HG02571 (cell line): Measurements from ENCODE around the gene PSD2.

ENCODE experiments used
- ATAC-seq: cut with Tn5 transposase; IDR thresholded peaks from one replicate; pipeline ENCODE4 v1.9.1; 2021; ENCODE audit warnings: mild to moderate bottlenecking, moderate library complexity; ENCODE audit not compliant: unreplicated experiment

PSD2 gene

DNA sequence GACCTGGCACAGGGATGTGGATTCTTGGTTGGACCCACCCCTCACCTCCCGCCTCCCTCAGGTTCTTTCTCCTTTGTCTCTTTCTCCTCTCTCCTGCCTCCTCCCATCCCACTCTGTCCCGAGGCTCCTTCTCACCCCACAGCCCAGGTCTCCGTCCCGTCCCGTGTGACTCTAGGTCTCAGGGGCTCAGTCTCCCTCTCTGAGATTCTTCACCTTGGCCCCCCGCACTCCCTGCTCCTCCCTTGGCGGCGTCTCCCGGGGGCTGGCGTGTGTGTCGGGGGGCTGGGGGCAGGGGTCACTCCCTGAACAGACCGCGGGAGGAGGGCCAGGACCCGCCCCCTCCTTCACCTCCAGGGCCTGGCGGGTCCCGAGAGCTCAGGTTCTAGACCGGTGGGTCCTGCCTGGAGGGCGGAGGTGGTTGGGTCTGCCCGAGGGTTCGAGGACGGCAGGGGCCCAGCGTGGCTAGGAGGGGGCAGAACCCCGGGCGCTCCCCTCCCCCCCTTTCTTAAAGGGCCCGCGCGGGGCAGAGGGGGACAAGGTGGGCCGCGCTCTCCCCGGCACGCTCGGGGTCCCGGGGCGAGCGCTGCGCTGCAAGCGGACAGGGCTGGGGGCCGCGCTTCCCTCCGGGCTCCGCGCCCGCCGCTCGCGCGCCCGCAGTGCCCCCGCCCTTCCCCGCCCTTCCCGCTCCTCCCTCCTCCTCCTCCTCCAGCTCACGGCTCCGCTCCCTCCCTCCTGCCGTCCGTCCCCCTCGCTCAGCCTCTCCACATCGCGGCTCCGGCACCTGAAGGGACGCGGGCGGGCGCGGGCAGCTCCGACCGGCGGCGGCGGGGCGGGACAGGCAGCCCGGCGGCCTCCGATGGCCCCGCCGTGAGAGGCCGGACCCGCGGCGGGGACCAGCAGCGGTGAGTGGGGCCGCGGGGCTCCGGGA, at the start of gene PSD2:
Gene PSD2 (plus strand): TSS at position 735 of the 928 bp plus-strand sequence. CDS start 13,633 bp downstream, outside the sequence.
- no peak for ATAC-seq

DNA sequence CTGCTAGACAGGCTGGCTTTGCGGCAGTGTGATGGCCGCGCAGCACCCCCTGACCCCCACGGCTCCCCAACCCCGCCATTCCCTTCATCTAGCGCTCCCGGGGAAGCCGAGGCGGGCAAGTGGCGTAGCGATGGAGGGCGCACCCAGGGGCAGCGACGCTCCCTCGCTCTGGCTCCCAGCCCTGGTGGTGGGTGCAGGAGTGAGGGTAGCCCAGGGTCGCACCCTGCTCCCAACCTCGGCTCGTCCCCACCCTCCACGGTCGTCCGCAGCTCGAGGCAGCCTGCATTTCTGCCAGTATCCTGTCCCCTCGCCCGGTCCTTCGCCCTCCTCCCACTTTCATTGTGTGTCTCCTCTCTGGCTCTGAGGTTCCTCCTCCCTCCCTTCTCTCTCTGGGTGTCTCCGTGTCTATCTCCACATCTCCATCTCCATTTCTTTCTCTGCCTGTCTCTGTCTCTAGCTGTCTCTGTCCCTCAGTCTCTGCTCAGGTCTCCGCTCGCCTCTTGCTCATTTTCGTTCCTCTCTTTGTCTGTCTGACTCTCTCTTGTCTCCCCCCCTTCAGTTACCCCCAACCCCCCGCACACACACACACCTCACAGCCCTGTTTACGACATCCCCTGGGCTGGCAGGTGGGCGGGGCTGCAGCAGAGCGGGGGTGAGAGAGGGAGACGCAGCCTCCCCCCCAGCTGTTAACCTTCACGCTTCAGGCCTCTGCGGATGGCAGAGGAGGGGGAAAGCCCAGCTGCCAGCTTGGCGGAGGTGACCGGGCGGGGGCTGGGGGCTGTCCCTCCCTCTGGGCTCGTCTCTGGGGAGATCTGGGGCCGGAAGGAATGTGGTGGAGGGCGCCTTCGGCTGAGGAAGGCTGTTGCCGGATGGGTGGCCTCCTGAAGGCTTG, 48.7 kb upstream of the PSD2 start:
- peak; percentile 41 for ATAC-seq

DNA sequence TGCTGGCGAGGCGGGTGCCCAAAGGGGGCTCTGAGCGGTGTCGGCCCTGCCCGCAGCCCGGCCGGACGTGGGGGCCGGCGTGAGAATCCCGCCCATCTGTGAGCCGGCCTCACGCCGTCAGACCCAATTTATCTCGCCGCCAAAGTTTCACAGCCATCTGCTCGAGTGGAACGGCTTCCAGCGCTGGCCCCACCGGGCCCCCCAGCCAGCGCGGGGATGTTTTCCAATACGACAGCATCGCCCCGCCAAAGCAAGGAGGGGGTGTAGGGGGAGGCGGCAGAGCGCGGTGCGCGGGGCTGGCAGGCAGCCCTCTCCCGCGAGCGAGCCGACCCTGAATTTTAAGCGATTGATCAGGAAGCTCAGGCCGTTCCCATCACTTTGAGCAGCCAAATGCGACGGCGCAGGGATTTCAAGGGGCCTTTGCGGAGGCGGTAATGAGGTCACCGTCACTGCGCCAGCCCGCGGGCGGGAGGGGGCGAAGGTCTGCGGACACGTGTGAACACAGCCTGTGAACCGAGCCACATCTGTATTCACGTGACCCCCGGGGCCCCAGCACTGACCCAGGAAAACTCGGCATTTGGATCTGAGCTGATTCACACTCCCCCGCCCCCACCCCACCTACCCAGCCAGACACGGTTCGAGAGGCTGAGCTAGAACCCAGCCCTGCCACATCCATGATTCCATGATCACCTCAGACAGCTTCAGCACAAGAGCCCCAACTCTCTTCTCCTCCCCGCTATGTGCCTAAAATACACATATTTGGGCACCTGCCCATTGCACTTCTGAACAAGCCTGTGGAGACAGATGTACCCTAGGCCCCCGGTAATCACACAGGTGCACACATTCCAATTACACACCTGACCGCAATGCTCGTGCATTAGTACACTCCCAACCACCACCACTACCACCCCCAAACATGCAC, 47.8 kb upstream of the PSD2 start:
- peak; percentile 16 for ATAC-seq

DNA sequence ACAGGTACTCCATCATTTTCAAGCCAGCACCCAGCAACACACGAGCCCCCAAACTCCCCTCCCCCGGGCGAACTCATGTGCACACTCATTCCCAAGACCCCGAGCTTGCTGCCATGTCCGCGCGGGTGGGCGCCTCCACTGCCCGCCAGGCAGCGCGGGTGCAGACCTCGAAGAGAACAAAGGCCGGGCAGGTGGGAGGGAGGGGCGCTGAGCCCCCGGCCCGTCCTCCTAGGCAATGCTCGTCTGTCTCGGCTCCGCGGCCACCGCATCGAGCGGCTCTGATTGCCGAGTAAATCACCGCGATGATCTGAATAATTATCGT, 47.1 kb upstream of the PSD2 start:
- no peak for ATAC-seq

DNA sequence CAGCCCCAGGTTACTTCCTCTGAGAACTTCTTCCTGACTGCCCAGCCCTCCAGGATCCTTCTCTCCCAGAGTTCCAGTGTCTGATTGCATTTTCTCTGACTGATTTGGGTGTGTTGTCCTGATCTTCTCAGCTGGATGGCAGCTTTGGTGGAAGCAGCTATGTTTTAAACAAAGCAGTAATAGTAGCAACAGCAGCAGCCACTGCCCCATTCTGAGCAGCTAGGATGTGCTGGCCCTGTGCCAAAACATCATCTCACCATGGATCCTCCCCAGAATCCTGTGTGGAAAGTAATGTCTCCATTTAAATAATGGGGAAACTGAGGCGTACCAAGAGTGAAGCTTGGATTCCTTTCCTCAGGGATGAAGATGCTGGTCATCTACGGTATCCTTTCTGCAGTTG, 46.4 kb upstream of the PSD2 start:
- ATAC-seq = no peak

DNA sequence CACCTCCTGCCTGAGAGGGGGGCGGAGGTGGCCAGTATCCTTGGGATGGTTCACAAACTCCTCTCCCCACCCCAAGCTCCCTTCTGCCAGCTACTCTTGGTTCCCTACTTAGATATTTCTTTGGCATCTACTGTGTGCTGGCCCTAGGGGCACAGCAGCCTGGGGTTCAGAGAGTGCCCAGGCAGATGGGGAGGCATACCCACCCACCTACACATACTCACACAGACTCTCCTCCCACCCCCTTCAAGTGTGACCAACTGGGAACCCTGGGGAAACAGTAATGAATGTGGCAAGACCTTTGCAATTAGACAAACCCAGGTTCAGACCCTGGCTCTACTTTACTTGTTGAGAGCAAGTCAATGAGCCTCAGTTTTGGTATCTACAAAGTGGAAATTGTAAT, 44.4 kb upstream of the PSD2 start:
- ATAC-seq = no peak

DNA sequence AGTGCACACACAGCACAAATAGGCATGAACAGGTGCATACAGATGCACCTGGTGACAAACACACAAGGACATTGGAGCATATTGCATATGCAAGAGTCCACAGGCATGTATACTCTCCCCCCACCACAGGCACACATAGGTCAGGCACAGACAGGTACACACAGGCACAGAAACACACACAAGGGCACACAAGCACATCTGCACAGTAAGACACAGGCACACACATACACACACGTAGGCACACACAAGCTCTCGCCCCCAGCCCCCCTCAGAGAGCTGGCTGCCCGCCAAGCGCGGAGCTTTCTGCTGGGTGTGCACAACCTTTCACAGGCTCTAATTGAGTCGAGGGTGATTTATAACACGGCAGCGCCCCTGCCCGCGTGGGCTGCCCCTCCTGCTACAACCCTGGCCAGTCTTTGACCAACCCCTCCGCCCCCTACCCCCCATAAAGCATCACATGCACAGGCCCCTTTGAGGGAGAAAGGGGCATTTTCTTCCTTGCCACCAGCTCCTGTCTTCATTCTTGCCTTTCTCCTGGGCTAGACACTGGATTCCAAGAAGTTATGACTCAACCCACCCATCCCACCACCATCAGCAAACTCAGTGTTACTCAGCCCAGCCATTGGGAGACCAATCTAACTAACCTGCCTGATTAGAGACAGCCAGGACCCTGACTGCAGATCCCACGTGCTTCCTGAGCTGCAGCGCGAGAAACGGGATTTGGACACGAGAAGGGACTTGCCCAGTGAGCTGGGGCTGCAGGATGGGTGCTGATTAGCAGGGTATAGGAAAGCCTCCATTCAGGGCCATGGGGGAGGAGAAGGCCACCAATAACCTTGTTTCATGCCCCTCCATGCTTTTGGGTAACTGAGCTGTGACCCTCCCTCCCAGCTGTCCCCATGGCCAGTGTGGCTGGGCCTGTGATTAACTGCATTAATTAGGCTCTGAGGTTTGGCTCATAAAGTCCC, 42.8 kb upstream of the PSD2 start:
- no peak for ATAC-seq

DNA sequence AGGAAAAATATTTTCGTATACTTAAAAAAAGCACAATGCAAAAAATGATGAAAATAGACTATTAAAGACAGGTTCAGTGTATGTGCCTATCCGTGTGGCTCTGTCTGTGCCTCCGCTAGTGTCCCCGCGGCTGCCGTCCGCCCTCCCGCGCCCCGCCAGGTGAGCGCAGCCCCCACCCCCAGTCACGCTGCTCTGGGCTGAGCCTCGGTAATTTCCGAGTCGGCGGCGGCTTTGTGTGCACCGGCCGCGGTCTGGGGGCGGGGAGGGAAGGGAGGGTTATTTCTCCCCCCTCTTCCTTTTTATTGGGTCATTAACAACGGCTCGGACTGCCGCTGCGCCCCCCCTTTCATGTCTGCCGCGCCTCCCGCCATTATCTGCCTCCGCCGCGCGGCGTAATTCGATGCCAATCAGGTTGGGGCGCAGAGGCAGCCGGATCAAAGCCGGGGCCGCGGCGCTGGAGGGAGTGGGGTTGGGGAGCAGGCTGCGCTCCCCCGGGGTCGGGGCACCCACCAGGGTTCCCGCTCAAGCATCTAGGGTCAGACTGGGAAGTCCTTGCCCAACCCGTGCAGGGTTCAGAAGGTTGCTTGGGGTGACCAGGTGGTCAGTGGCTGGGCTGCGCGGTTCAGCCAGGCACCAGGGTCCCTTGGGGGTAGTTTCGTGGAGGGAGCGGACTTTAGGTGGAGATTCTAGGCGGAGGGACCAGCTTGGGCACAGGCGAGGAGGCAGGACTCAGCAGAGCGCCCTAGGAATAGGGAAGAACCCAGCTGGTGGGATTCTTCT, 39.5 kb upstream of the PSD2 start:
- no peak for ATAC-seq

DNA sequence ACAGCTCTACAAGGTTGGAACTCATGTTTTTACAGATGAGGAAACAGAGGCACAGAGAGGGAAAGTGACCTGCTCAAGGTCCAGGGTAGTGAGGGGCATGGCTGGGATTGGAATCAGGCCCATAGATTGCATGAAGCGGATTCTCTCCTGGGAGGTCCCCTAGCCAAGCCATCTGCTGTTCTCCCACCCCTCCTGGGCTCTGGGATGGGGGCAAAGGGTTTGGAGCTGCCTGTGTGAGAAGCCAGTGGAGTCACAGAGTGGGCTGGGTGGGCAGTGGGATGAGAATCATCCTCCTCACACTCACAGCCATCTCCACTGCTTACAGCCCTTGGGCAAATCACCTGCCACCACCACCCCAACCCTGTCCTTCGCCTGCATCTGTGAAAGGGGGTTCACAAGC, 38.6 kb upstream of the PSD2 start:
- ATAC-seq = no peak

DNA sequence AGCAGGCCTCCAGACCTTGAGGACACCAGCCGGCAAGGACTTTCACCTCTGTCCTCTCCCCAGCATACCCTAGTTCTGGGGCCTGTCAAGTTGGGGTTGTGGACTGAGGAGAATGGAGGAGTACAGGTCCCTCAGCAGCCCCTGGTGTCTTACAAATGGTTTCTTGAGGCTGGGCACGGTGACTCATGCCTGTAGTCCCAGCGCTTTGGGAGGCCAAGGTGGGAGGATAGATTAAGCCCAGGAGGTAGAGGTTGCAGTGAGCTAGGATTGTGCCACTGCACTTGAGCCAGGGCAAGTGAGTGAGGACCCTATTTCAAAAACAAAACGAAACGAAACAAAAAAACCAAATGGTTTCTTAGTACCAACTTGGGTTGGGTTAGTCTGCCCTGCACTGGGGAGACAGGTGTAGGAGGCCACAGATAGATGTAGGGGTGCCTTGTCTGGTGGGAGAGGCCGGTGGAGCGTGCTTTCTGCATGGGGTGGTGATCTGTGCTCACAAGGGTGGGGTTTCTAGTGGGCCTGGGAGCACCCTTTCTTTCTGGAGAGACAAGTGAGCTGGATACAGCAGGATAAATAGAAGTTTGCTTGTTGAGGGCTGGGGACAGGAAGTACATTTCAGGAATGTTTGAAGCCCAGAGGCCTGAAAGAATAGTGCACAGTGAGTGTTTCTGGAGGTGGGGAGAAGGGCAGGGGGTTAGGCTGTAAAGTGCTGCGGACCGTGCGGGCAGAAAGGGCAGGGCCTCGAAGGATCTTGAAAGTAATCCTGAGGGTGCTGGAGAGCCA, 37.7 kb upstream of the PSD2 start:
- ATAC-seq = no peak

DNA sequence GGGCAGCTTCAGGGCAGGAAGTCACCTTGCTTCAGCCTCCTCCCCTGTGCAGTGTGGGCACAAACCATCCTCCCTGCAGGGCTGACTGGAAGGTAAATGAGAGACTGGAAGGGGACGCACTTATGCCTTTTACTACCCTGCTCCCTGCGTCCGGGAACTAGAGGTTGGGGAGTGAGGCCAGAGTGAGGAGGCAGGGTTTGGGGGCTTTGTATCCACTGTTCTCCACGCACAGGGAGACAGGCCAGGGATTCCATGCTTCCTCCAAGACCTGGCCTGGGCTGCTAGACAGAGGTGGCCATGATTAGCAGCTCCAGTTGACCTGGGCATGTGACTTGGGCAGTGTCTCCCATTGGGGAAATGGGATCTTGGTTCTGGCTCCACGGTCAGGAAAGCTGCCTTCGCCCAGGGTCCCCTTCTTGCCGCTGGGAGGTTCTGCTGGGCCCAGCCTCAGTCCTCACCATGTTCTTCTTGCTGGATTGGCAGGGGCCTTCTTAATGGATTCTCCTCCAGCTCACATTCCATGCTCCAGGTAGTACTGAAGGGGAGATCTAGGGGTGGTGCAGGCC, 37.0 kb upstream of the PSD2 start:
- ATAC-seq = no peak

DNA sequence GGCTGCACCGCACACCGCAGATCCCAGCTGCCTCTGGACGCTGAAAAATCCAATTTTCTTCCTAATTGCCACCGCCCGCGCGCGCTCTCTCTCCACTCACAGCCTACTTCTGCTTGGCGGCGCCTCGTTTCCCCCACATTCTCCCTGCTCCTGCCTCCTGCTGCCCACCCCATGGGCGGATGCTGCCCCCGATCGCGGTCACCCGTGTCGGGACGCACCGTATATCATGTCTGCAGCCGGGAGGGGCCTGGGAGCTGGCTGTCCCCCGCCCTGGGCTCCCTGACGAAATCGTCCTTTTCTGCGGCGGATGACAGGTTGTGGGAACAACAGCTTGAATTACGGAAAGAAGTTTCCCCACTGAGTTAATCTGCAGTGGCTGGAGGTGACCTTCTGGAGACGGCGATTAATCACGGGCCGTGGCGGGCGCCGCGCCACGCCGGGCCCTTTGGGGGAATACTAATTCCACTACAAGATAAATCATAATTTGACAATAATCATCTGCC, 36.3 kb upstream of the PSD2 start:
- no peak for ATAC-seq

DNA sequence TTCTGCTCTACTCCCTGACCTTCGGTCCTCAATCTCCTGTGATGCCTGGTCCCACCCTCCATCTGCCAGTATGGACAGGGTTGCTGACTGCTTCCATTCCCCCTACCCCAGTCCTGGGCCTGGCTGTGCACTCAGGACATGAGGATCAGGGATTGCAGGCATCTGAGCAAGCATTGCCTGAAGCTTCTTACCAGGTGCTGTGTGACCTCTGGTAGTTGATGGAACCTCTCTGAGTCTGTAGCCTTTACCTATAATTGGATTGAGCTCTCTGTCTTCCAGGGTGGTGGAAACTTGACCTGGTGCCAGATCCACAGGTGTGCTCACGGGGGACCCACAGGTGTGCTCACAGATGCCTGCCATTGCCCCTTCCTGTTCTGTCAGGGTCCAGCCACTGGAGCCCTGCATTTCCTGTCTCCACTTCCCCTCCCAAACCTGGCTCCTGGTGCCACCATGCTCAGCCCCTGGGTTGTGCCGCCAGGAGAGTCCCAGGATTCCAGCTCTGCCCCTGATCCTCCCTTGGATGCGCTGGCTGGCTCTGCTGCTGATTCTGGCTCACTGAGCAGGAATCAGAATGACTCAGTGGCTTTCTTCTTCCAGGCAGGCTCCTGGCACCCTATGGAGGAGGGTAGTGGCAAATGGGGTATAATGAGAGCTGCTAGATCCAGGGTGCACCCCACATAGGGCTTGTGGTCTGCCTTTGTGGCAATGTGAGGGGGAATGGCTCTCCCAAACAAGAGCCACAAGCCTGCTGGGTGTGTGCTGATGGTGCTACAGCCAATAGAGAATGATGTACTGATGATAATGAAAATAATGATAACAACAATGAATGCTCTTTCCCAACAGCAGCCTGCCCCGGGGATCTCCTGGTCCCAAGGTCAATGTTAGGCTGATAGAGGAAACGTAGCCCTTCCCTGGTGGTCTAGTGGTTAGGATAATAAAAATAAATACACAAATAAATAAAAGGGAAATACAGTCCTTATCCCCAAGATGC, 35.2 kb upstream of the PSD2 start:
- no peak for ATAC-seq

DNA sequence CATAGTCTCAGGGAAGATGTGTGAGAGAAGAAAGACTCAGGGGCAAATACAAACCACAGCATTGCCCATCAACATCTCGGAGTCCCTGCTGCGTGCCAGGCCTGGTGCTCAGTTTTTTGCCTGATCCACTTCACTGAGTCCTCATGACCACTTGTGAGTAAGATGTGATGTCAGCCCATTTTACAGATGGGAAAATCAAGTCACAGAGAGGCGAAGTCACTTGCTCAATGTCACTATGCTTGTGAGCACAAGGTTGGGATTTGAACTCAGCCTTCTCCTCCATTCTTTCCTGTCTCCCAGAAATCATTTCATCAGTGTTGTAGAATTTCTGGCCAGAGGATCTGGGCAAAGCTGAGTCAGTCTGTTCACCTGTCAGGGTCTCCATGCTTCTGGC, 34.6 kb upstream of the PSD2 start:
- no peak for ATAC-seq

DNA sequence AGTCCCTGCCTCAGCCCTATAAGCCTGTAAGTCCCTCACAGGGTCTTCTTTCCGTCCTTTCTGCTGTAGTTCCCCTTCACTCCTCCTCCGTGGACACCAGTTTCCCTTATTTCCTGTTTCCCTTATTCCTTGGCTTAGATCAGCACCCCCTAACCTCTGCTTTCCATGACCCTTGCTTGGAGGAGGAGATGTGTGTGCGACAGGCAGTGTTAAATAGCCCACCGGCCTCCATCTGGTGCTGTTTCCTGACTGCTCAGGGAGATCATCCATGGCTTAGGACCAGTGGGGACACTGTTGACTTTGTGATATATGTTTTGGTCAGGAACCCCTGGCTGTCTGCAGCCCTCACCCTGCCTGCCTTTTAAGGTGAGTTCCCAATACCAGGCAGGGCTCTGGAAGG, 34.1 kb upstream of the PSD2 start:
- no peak for ATAC-seq

DNA sequence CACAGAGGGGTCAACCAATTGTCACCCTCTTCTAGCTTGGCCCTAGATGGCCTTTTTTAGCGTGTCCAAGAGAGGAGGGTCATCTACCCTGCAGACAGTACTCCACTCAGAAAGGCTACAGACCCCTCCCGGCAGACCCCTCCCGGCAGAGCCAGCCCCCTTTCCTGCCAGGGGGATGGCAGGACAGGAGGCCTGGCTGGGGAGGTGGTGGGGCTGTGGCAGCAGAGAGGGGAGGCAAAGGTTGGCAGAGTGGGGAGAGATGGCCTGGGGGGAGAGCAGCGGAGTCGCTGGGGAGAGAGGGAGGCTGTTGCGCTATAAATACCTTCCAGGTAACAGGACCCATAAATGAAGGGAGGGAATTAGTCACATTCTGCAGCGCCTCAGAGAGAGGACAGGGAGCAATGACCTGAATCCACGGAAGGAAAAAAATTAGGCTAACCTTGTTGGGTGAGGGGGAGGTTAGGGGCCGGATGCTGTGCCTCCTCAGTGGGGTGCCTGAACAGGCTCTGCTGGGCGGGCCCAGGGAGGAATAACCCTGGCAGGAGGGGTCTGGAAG, 32.9 kb upstream of the PSD2 start:
- no peak for ATAC-seq
